Hepatocyte (in vitro differentiated cells): ENCODE measurements around the gene S100A2. TPM values are rescaled to one million over a fixed set of nuclear protein-coding genes. Genes with fewer than 3 reads are reported as not detected.
A peak's percentile ranks its signal among the peaks of the same experiment; 100 is the strongest.

Source experiments
- DNase-seq: peaks from one replicate; pipeline ENCODE4 v3.0.0-alpha.2; 2016; ENCODE audit warnings: low spot score
- H2AFZ ChIP-seq: fragments of 200-600 bp; sonication (generic); 2 replicates; pipeline ENCODE4 v1.6.0; 2016; ENCODE audit warnings: antibody characterized with exemption, mild to moderate bottlenecking
- H3K27ac ChIP-seq: fragments of 200-600 bp; sonication (generic); 2 replicates; pipeline ENCODE4 v1.5.1; 2016; ENCODE audit warnings: mild to moderate bottlenecking
- H3K27me3 ChIP-seq: fragments of 200-600 bp; sonication (generic); 2 replicates; pipeline ENCODE4 v1.6.1; 2016
- H3K36me3 ChIP-seq: fragments of 200-600 bp; sonication (generic); replicated peaks from 2 replicates; pipeline ENCODE4 v1.5.1; 2016; ENCODE audit warnings: low read depth; ENCODE audit not compliant: insufficient read depth
- H3K4me1 ChIP-seq: fragments of 200-600 bp; sonication (generic); 2 replicates; pipeline ENCODE4 v1.5.1; 2016; ENCODE audit warnings: mild to moderate bottlenecking, moderate library complexity; ENCODE audit not compliant: insufficient read depth
- H3K4me2 ChIP-seq: fragments of 200-600 bp; sonication (generic); 2 replicates; pipeline ENCODE4 v1.6.0; 2016
- H3K4me3 ChIP-seq: fragments of 200-600 bp; sonication (generic); 2 replicates; pipeline ENCODE4 v1.5.1; 2016; ENCODE audit warnings: mild to moderate bottlenecking
- H3K79me2 ChIP-seq: fragments of 200-600 bp; sonication (generic); 2 replicates; pipeline ENCODE4 v1.6.0; 2017; ENCODE audit warnings: mild to moderate bottlenecking
- H3K9me2 ChIP-seq: fragments of 200-600 bp; sonication (generic); replicated peaks from 2 replicates; pipeline ENCODE4 v1.6.0; 2017; ENCODE audit warnings: mild to moderate bottlenecking; ENCODE audit not compliant: insufficient read depth
- H3K9me3 ChIP-seq: fragments of 200-600 bp; sonication (generic); 2 replicates; pipeline ENCODE4 v1.5.1; 2016; ENCODE audit warnings: low read depth, mild to moderate bottlenecking
- H4K20me1 ChIP-seq: fragments of 200-600 bp; sonication (generic); 2 replicates; pipeline ENCODE4 v1.6.0; 2016; ENCODE audit warnings: mild to moderate bottlenecking; ENCODE audit not compliant: insufficient read depth, poor library complexity, severe bottlenecking
- EZH2 ChIP-seq: fragments of 200-600 bp; sonication (generic); IDR thresholded peaks from 2 replicates; pipeline ENCODE4 v1.6.1; 2016; ENCODE audit warnings: antibody characterized with exemption, mild to moderate bottlenecking, borderline replicate concordance
- EZH2phosphoT487 ChIP-seq: fragments of 200-600 bp; sonication (generic); IDR thresholded peaks from one replicate; pipeline ENCODE4 v1.6.1; 2018; ENCODE audit warnings: antibody characterized with exemption, mild to moderate bottlenecking, low read depth, moderate library complexity; ENCODE audit not compliant: unreplicated experiment, severe bottlenecking
- WGBS: methylation state at CpG from one replicate; pipeline ENCODE4 v1.1.6; 2016; ENCODE audit warnings: low lambda C conversion rate; ENCODE audit errors: missing lambda C conversion rate; 5-methylcytosine and 5-hydroxymethylcytosine counted together
- polyA plus RNA-seq: library from polyadenylated mRNA; unstranded; fragments of >200 nt; fragmentation: Nextera tagmentation; extraction: Ambion mirVana; gene quantifications from 2 replicates; pipeline ENCODE4 v1.2.1, GENCODE V29; 2016
- total RNA-seq: library from RNA; depleted of rRNA; stranded (reverse); fragments of >200 nt; gene quantifications from 2 replicates; pipeline ENCODE4 v1.2.3, GENCODE V29; 2014
- TF ChIP-seq, protein P1 (sequence below): fragments of 200-600 bp; sonication (generic); IDR thresholded peaks from 2 replicates; pipeline ENCODE4 v1.5.1; 2016; ENCODE audit warnings: antibody characterized with exemption, mild to moderate bottlenecking; ENCODE audit not compliant: poor library complexity

The S100A2 gene
- total RNA-seq (1.7 and 4.2 TPM in 2 replicates), polyA plus RNA-seq (6.9 and 10.3 TPM in 2 replicates)

DNA sequence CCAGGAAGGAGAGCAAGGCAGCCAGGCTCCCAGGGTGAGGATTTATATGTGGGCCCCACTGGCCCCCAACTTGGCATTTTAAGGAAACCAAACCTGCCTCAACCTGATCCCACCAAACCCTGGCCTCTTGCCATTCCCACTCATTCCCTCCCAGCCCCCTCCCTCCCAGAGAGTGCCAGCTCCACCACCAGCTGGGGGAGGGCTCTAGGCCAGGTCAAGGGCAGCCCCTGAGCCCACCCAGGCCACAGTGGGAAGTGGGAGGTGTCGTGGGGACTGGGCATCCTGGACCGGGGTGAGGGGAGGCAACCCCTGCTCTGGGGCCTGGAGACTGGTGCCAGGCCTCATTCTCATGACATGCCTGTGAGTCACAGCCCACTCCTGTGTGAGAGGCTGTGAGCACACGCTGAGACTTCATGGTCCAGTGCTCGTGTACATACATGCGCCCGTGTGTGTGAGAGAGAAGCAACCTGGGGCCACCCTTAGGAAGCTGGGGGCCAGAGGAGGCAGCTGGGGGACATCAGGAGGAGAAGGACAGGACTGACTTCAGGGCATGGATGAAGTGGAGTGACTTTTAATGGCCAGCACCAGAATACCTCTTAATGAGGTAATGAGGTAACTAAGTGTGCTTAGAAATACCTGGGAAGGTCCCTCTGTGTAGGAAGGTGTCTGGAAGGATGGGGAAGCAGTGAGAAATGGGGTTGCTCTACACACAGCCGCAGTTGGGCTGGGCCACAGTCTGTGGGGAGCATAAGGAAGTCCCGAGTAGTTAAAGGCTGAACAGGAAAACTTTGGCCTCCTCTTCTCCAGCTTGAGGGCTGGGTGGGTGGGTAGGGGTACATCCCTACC is at the start of gene S100A2:
S100A2 (minus strand) TSS at position 316 of the 846 bp plus-strand sequence. CDS start 1,967 bp downstream, outside the sequence.
- no peaks in the 10 kb centered on the region for H3K79me2 ChIP-seq
- peaks cover 31% of the 10 kb centered on the region for H3K4me1 ChIP-seq
- H3K4me2 ChIP-seq: peak within 1 kb of the TSS; percentile 57
- peak; percentile 79 for DNase-seq
- no peaks in the 10 kb centered on the region for H3K36me3 ChIP-seq
- no peaks in the 10 kb centered on the region for H3K9me2 ChIP-seq
- H2AFZ ChIP-seq: peak within 1 kb of the TSS; percentile 55
- TF ChIP-seq EZH2: no peak
- TF ChIP-seq, protein P1, sequence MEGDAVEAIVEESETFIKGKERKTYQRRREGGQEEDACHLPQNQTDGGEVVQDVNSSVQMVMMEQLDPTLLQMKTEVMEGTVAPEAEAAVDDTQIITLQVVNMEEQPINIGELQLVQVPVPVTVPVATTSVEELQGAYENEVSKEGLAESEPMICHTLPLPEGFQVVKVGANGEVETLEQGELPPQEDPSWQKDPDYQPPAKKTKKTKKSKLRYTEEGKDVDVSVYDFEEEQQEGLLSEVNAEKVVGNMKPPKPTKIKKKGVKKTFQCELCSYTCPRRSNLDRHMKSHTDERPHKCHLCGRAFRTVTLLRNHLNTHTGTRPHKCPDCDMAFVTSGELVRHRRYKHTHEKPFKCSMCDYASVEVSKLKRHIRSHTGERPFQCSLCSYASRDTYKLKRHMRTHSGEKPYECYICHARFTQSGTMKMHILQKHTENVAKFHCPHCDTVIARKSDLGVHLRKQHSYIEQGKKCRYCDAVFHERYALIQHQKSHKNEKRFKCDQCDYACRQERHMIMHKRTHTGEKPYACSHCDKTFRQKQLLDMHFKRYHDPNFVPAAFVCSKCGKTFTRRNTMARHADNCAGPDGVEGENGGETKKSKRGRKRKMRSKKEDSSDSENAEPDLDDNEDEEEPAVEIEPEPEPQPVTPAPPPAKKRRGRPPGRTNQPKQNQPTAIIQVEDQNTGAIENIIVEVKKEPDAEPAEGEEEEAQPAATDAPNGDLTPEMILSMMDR: no peak
- TF ChIP-seq EZH2phosphoT487: no peak
- no peaks in the 10 kb centered on the region for H3K27me3 ChIP-seq
- no peak within 1 kb of the TSS for H3K4me3 ChIP-seq
- H4K20me1 ChIP-seq: no peaks in the 10 kb centered on the region
- WGBS: 61% methylated on average over 8 of the region's 8 CpGs
- peak within 1 kb of the TSS; percentile 100 for H3K27ac ChIP-seq
- H3K9me3 ChIP-seq: no peaks in the 10 kb centered on the region

- no peak for DNase-seq
- Histone ChIP-seq H3K9me2 (no peaks in the 10 kb centered on the region), H3K4me2 (peak overlapping the region; percentile 76), H3K9me3 (no peaks in the 10 kb centered on the region), H3K4me1 (peaks cover 39% of the 10 kb centered on the region), H3K27ac (peak overlapping the region; percentile 87), H3K4me3 (peak overlapping the region; percentile 30), H3K27me3 (no peaks in the 10 kb centered on the region), H2AFZ (no peak overlapping the region), H3K36me3 (no peaks in the 10 kb centered on the region), H4K20me1 (no peaks in the 10 kb centered on the region), H3K79me2 (peaks cover 30% of the 10 kb centered on the region)
- TF ChIP-seq EZH2 (no peak), EZH2phosphoT487 (no peak)
- TF ChIP-seq, protein P1: no peak
- WGBS: 86% methylated on average over 1 of the region's 2 CpGs
These were observed 49.8 kb upstream of the S100A2 start for GRCh38 chr1:153615406-153615805.

DNA sequence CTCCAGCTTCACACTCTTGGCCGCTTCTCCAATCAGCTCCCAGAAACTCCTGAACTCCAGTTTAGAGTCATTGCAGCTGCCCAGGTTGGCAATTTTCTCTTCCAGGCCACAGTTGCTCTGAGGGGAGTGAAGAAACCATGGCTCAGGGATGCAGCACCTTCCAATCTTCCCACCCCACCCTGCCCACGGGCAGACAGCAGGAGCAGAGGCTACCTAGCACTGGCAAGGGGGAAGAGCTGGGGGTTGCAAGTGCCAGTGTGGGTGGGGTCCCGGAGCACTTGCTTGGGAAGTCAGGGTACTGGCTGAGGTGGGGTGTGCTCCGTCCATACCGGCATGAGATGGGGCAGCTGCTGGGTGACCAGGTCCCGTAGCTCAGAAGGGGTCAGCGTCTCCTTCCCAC is 49.3 kb upstream of the S100A2 start:
- H3K4me1 ChIP-seq: peaks cover 40% of the 10 kb centered on the region

More for the DNA sequence above, 49.3 kb upstream of the S100A2 start:
- Histone ChIP-seq H3K79me2 (peaks cover 32% of the 10 kb centered on the region), H3K4me2 (peak overlapping the region; percentile 76), H2AFZ (no peak overlapping the region), H3K4me3 (no peak overlapping the region), H3K36me3 (no peaks in the 10 kb centered on the region), H3K9me3 (no peaks in the 10 kb centered on the region), H4K20me1 (no peaks in the 10 kb centered on the region), H3K27ac (no peak overlapping the region), H3K27me3 (no peaks in the 10 kb centered on the region), H3K9me2 (no peaks in the 10 kb centered on the region)
- 94% methylated on average over 7 of the region's 7 CpGs for WGBS
- DNase-seq: no peak
- TF ChIP-seq, protein P1: no peak
- TF ChIP-seq EZH2phosphoT487 (no peak), EZH2 (no peak)
